NK-92 treated with Interleukin-12 subunit alpha and Interleukin-12 subunit beta, amount 100 ng/mL, for 24 hours (cell line): ENCODE results near the gene GAB2.
"Not testable (repeated sequence)": the region's sequence is repeated elsewhere in the genome, so short reads cannot be mapped to it uniquely, and the experiment has no call there.

Experiments
- DNase-seq: peaks from one replicate; lab custom pipeline; 2025; lab: John Stamatoyannopoulos, UW

Gene GAB2

GRCh38 chr11:78365381-78365792 is 52.2 kb downstream of the GAB2 start:
- no peak for DNase-seq

GRCh38 chr11:78364128-78364751 is 53.4 kb downstream of the GAB2 start:
- DNase-seq = no peak

- no peak for DNase-seq
Measured at GRCh38 chr11:78363024-78363619, 54.5 kb downstream of the GAB2 start.

GRCh38 chr11:78361228-78361627 is 56.4 kb downstream of the GAB2 start:
- no peak for DNase-seq

GRCh38 chr11:78359921-78360320 is 57.7 kb downstream of the GAB2 start:
- DNase-seq = no peak

- DNase-seq = not testable (repeated sequence)
Measured at GRCh38 chr11:78357924-78358323, 59.7 kb downstream of the GAB2 start.

- not testable (repeated sequence) for DNase-seq
Measured at GRCh38 chr11:78357425-78357824, 60.2 kb downstream of the GAB2 start.

- DNase-seq = not testable (repeated sequence)
Measured at GRCh38 chr11:78355742-78356141, 61.9 kb downstream of the GAB2 start.

- DNase-seq = no peak
Measured at GRCh38 chr11:78355309-78355705, 62.3 kb downstream of the GAB2 start.

GRCh38 chr11:78354408-78355308 is 63.0 kb downstream of the GAB2 start:
- DNase-seq = no peak

- DNase-seq = no peak
Measured at GRCh38 chr11:78351979-78352841, 65.4 kb downstream of the GAB2 start.

- DNase-seq = no peak
Measured at GRCh38 chr11:78351193-78351592, 66.4 kb downstream of the GAB2 start.

- DNase-seq = no peak
Measured at GRCh38 chr11:78350646-78351165, 66.9 kb downstream of the GAB2 start.

GRCh38 chr11:78350091-78350645 is 67.5 kb downstream of the GAB2 start:
- DNase-seq = no peak

GRCh38 chr11:78349624-78350023 is 68.0 kb downstream of the GAB2 start:
- DNase-seq = no peak

- no peak for DNase-seq
Measured at GRCh38 chr11:78349114-78349513, 68.5 kb downstream of the GAB2 start.

GRCh38 chr11:78347956-78348355 is 69.7 kb downstream of the GAB2 start:
- no peak for DNase-seq

- no peak for DNase-seq
Measured at GRCh38 chr11:78346799-78347198, 70.8 kb downstream of the GAB2 start.

GRCh38 chr11:78345450-78345849 is 72.2 kb downstream of the GAB2 start:
- DNase-seq = no peak

- no peak for DNase-seq
Measured at GRCh38 chr11:78344676-78345075, 72.9 kb downstream of the GAB2 start.

- no peak for DNase-seq
Measured at GRCh38 chr11:78344094-78344493, 73.5 kb downstream of the GAB2 start.
